NCI-H2081 (cell line): ENCODE data around the gene FURIN.
"Not testable (repeated sequence)": the region's sequence is repeated elsewhere in the genome, so short reads cannot be mapped to it uniquely, and the experiment has no call there.

Experiments used
- DNase-seq, 2 experiments: peaks; one replicate each; lab custom pipeline; 2025; lab: John Stamatoyannopoulos, UW

FURIN gene

GRCh38 chr15:90902840-90903732, 34.7 kb downstream of the FURIN start, which contains the start of gene MAN2A2:
MAN2A2 (plus strand) TSS chr15:90903302; CDS start chr15:90904208, 906 bp downstream.
- peak; percentile 44 to 69 for DNase-seq

DNA sequence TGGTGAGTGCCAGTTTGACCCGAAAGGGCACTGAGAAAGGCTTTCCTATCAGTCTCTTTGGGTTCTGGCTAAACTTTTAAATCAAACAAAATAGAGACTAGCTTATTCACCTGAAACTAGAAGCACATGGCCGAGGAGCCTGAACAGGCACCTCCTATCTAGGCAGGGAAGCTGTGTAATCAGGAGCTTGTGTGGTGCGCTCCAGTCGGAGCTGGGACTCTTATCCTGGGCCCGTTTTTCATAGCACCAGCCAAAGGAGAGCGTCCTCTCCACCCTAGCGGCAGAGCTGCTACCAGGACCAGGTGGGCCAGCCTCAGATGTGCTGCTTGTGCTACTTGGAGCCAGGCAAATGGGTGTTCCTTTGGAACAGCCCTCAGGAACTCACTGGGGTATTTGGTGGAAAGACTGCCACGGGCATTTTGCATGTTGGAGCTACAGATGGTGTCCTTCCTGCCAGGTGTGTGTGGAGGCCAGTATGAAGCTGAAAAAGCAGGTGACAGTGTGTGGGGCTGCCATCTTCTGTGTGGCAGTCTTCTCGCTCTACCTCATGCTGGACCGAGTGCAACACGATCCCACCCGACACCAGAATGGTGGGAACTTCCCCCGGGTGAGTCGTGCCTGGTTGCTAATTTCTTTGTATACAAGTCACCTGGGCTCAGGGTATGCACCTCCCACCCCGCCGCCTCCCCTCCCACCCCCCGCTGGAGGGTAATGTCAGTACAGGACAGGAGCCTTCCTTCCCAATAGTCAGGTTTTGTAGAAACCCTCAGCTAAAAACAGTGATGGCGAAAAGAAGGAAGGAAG, 35.5 kb downstream of the FURIN start:
- peak; percentile 10 to 51 for DNase-seq

GRCh38 chr15:90904746-90905145, 36.4 kb downstream of the FURIN start:
- DNase-seq = no peak

DNA sequence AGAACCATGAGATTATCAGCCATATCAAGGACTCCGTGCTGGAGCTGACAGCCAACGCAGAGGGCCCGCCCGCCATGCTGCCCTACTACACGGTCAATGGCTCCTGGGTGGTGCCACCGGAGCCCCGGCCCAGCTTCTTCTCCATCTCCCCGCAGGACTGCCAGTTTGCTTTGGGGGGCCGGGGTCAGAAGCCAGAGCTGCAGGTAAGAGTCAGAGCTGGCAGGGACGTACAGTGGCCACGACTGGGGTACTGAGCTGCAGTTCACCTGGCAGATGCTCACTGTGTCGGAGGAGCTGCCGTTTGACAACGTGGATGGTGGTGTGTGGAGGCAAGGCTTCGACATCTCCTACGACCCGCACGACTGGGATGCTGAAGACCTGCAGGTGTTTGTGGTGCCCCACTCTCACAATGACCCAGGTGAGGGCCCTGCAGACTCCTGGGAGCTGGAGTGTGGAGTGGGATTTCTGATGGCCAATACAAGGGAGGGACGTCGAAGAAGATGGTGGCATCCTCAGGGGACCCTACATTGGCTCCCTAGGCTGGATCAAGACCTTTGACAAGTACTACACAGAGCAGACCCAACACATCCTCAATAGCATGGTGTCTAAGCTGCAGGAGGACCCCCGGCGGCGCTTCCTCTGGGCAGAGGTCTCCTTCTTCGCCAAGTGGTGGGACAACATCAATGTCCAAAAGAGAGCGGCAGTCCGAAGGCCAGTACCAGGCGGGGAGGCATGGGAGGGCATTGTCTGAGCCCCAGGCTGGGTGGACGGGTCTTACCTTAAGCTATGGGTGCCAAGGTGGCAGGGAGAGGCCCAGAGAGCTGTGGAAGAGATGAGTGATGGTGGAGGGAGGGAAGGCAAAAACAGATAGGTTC, 37.2 kb downstream of the FURIN start:
- no peak for DNase-seq

- DNase-seq = no peak
These were observed 37.9 kb downstream of the FURIN start for GRCh38 chr15:90906181-90906849.

- DNase-seq = no peak
These were observed 38.8 kb downstream of the FURIN start for GRCh38 chr15:90907051-90907660.

- no peak for DNase-seq
These were observed 39.6 kb downstream of the FURIN start for GRCh38 chr15:90907838-90908507.

DNA sequence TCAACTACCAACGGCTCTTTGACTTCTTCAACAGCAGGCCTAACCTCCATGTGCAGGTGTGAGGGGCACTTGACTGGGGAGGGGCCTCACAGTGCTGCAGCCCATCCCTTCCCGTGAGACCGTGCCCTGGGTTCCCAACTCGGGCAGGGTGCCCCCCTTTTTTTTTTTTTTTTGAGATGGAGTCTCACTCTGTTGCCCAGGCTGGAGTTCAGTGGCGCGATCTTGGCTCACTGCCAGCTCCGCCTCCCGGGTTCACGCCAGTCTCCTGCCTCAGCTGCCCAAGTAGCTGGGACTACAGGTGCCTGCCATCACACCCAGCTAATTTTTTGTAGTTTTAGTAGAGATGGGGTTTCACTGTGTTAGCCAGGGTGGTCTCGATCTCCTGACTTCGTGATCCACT, 41.1 kb downstream of the FURIN start:
- not testable (repeated sequence) for DNase-seq

DNA sequence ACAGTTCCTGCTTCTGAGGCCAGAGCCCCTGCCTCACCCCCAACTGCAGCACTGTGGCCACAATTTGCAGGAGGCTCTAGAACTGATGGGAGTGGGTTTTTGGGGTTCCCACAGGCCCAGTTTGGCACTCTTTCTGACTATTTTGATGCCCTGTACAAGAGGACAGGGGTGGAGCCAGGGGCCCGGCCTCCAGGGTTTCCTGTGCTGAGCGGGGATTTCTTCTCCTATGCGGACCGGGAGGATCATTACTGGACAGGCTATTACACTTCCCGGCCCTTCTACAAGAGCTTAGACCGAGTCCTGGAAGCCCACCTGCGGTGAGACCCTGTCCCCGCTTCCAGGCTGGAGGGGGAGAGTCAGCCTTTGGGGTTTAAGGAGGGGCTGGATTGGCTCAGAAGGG, 41.6 kb downstream of the FURIN start:
- DNase-seq = no peak

DNA sequence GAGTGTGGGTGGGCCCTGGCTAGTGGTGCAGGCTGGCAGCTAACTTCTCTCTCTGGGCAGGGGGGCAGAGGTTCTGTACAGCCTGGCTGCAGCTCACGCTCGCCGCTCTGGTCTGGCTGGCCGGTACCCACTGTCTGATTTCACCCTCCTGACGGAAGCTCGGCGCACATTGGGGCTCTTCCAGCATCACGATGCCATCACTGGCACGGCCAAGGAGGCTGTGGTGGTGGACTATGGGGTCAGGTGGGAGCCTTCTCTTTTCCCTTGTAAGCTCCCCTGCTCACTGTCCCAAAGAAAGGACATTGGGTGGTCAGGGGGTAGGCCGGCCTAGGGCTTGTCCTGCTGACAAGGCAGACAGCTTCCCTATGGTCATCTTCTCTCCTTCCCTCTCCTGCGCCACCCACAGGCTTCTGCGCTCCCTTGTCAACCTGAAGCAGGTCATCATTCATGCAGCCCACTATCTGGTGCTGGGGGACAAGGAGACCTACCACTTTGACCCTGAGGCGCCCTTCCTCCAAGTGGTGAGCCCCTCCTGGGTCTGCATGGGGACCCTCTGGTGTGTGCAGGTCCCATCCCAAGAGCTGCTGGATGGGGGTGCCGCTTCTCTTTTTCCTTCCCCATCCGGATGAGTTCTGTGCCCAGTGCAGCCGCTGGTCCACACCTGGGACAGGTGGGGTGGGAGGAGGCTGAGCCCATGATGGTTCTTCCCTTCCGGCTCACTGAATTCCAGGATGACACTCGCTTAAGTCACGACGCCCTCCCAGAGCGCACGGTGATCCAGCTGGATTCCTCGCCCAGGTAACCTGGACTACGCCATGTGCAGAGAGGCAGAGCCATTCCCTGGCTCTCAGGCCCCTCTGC, 42.3 kb downstream of the FURIN start:
- no peak for DNase-seq

DNA sequence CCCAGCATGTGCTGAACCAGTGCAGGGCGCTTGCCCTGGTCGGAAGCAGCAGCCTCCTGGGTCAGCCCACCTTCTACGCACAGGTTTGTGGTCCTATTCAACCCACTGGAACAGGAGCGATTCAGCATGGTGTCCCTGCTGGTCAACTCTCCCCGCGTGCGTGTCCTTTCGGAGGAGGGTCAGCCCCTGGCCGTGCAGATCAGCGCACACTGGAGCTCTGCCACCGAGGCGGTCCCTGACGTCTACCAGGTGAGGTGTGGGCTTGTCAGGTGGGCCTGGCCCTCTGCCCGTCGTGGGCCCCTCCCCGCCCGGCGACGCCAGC, 42.9 kb downstream of the FURIN start:
- no peak for DNase-seq

- DNase-seq = no peak
These were observed 43.8 kb downstream of the FURIN start for GRCh38 chr15:90911906-90912769.

DNA sequence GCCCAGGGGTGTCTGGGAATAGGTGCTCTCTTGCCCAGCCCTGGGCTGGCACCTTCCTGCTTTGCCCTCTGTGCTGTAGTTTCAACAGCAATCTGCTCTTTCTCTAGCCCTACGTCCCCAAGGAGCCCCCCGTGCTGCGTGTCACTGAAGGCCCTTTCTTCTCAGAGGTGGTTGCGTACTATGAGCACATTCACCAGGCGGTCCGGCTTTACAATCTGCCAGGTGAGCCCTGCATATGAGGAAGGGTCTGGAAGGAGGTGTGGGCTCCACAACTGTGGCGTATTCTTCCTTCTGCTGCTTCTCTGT, 44.3 kb downstream of the FURIN start:
- no peak for DNase-seq

DNA sequence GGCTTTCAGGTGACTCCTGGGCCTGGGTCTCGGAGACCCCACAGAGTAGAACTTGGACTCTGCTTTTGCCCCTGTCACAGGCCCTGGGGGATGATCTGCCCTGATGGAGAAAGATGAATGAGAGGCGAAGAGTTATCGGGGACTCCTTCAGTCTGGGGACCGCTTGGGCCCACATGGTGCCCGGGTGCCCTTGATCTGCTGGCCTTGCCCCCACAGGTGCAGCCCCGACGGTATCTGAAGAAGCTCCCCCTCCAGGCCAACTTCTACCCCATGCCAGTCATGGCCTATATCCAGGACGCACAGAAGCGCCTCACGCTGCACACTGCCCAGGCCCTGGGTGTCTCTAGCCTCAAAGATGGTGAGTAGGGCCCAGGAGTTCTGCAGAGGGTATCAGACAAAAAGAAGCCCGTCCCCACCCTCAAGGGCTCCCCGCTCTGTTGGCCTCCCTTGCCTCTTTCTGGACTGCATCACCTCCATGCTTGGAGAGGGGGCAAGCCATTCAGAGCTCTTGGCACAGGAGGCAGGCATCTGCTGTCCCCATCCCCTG, 45.1 kb downstream of the FURIN start:
- no peak for DNase-seq

GRCh38 chr15:90914305-90915080, 46.1 kb downstream of the FURIN start:
- DNase-seq = no peak

- no peak for DNase-seq
These were observed 46.9 kb downstream of the FURIN start for GRCh38 chr15:90915216-90915807.

- DNase-seq = no peak
These were observed 47.5 kb downstream of the FURIN start for GRCh38 chr15:90915808-90916440.
